DND-41 (cell line): Measurements from ENCODE around the gene ATP2C1.
"Not testable (repeated sequence)": the region's sequence is repeated elsewhere in the genome, so short reads cannot be mapped to it uniquely, and the experiment has no call there.

Source experiments
- ATAC-seq: fragments of 200-7000 bp; cut with Tn5 transposase; 3 replicates; pipeline ENCODE4 v1.9.1; 2021; ENCODE audit warnings: low read depth; ENCODE audit not compliant: insufficient read depth
- DNase-seq: peaks from one replicate; pipeline ENCODE4 v3.0.0-alpha.2; 2020
- H2AFZ ChIP-seq: 2 replicates; pipeline ENCODE4 v1.6.0; 2012; ENCODE audit warnings: low read depth, low read length
- H3K27ac ChIP-seq: 2 replicates; pipeline ENCODE4 v1.5.1; 2012; ENCODE audit warnings: low read length, inconsistent platforms
- H3K27me3 ChIP-seq: fragments of 200-600 bp; sonication (generic); 2 replicates; pipeline ENCODE4 v1.6.0; 2012; ENCODE audit warnings: low read length, mild to moderate bottlenecking, inconsistent platforms; ENCODE audit not compliant: insufficient read depth, poor library complexity
- H3K36me3 ChIP-seq: 2 replicates; pipeline ENCODE4 v1.5.1; 2012; ENCODE audit warnings: low read length, inconsistent platforms; ENCODE audit not compliant: insufficient read depth
- H3K4me1 ChIP-seq: 2 replicates; pipeline ENCODE4 v1.5.1; 2012; ENCODE audit warnings: mild to moderate bottlenecking, low read length; ENCODE audit not compliant: insufficient read depth
- H3K4me2 ChIP-seq: 2 replicates; pipeline ENCODE4 v1.6.0; 2012; ENCODE audit warnings: mild to moderate bottlenecking, moderate library complexity, low read length, inconsistent platforms; ENCODE audit not compliant: insufficient read depth
- H3K4me3 ChIP-seq, 2 experiments: fragments of 200-600 bp in 1 of 2; shearing (Covaris generic) in 1 of 2; 2 replicates each; pipeline ENCODE4 v1.5.1; 2012 to 2016; ENCODE audit warnings: inconsistent platforms in 2 of 2, low read length in 2 of 2, mild to moderate bottlenecking in 2 of 2, low read depth in 1 of 2, moderate library complexity in 1 of 2
- H3K79me2 ChIP-seq: 2 replicates; pipeline ENCODE4 v1.6.0; 2012; ENCODE audit warnings: low read length, inconsistent platforms; ENCODE audit not compliant: insufficient read depth
- H3K9ac ChIP-seq: 2 replicates; pipeline ENCODE4 v1.6.0; 2012; ENCODE audit warnings: low read depth, mild to moderate bottlenecking, inconsistent platforms, low read length, moderate library complexity
- H3K9me3 ChIP-seq: 2 replicates; pipeline ENCODE4 v1.5.1; 2012; ENCODE audit warnings: low read length, moderate library complexity, mild to moderate bottlenecking, inconsistent platforms; ENCODE audit not compliant: insufficient read depth, severe bottlenecking
- H4K20me1 ChIP-seq: 2 replicates; pipeline ENCODE4 v1.6.0; 2012; ENCODE audit warnings: low read length; ENCODE audit not compliant: insufficient read depth
- EZH2 ChIP-seq: IDR thresholded peaks from 3 replicates; pipeline ENCODE4 v1.6.1; 2012; ENCODE audit warnings: borderline replicate concordance, low read depth, mild to moderate bottlenecking, moderate library complexity, low read length, inconsistent platforms; ENCODE audit not compliant: severe bottlenecking
- TF ChIP-seq, protein P1 (sequence below): IDR thresholded peaks from 2 replicates; pipeline ENCODE4 v1.5.1; 2012; ENCODE audit warnings: borderline replicate concordance, low read length, moderate library complexity, mild to moderate bottlenecking; ENCODE audit not compliant: poor library complexity, severe bottlenecking; ENCODE audit errors: extremely low read depth

Gene ATP2C1

GRCh38 chr3:131038326-131038725 lies 144.4 kb downstream of the ATP2C1 start:
- H3K36me3 ChIP-seq: no peaks in the 10 kb centered on the region
- ATAC-seq: no peak
- H4K20me1 ChIP-seq: no peaks in the 10 kb centered on the region
- no peak overlapping the region for H3K4me3 ChIP-seq
- no peaks in the 10 kb centered on the region for H3K27me3 ChIP-seq
- H3K9ac ChIP-seq: no peak overlapping the region
- H2AFZ ChIP-seq: no peak overlapping the region
- H3K79me2 ChIP-seq: no peaks in the 10 kb centered on the region
- H3K4me1 ChIP-seq: peaks cover 13% of the 10 kb centered on the region
- no peak for TF ChIP-seq EZH2
- TF ChIP-seq, protein P1, sequence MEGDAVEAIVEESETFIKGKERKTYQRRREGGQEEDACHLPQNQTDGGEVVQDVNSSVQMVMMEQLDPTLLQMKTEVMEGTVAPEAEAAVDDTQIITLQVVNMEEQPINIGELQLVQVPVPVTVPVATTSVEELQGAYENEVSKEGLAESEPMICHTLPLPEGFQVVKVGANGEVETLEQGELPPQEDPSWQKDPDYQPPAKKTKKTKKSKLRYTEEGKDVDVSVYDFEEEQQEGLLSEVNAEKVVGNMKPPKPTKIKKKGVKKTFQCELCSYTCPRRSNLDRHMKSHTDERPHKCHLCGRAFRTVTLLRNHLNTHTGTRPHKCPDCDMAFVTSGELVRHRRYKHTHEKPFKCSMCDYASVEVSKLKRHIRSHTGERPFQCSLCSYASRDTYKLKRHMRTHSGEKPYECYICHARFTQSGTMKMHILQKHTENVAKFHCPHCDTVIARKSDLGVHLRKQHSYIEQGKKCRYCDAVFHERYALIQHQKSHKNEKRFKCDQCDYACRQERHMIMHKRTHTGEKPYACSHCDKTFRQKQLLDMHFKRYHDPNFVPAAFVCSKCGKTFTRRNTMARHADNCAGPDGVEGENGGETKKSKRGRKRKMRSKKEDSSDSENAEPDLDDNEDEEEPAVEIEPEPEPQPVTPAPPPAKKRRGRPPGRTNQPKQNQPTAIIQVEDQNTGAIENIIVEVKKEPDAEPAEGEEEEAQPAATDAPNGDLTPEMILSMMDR: no peak
- no peaks in the 10 kb centered on the region for H3K9me3 ChIP-seq
- H3K27ac ChIP-seq: no peak overlapping the region
- no peak overlapping the region for H3K4me2 ChIP-seq
- no peak for DNase-seq

DNA sequence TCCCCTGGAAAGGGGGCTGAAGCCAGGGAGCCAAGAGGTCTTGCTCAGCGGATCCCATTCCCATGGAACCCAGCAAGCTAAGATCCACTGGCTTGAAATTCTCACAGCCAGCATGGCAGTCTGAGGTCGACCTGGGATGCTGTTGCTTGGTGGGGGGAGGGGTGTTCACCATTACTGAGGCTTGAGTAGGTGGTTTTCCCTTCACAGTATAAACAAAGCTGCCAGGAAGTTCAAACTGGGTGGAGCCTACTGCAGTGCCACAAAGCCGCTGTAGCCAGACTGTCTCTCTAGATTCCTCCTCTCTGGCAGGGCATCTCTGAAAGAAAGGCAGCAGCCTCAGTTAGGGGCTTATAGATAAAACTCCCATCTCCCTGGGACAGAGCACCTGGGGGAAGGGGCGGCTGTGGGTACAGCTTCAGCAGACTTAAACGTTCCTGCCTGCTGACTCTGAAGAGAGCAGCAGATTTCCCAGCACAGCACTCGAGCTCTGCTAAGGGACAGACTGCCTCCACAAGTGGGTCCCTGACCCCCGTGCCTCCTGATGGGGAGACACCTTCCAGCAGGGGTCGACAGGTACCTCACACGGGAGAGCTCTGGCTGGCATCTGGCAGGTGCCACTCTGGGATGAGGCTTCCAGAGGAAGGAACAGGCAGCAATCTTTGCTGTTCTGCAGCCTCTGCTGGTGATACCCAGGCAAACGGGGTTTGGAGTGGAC lies 148.5 kb downstream of the ATP2C1 start:
- Histone ChIP-seq H2AFZ (peak overlapping the region; percentile 82), H3K4me2 (peak overlapping the region; percentile 50), H3K27ac (peak overlapping the region; percentile 61), H3K4me1 (peaks cover 16% of the 10 kb centered on the region), H3K4me3 (peak overlapping the region in 1 of 2 experiments; percentile 9; a peak in 1 of 4 replicates), H3K9ac (0 out of 2 replicates have a peak overlapping the region, but pooled peaks have one; percentile 26)
- H3K27me3 ChIP-seq, H4K20me1 ChIP-seq, H3K36me3 ChIP-seq, H3K79me2 ChIP-seq, H3K9me3 ChIP-seq: not testable (repeated sequence)
- ATAC-seq (peak; percentile 99), DNase-seq (peak; percentile 78)

DNA sequence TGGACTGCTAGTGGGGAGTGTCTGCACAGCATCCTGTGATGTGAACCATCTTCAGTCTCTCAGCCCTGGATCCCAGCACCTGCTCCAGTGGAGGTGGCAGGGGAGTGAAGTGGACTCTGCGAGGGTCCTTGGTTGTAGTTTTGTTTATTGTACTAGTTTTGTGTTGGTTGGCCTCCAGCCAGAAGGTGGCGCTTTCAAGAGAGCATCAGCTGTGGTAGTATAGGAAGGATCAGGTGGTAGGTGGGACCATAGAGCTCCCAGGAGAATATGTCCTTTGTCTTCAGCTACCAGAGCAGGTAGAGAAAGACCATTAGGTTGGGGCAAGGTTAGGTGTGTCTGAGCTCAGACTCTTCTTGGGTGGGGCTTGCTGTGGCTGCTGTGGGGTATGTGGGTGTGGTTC lies 153.7 kb downstream of the ATP2C1 start:
- H3K9me3 ChIP-seq: no peaks in the 10 kb centered on the region
- no peaks in the 10 kb centered on the region for H3K79me2 ChIP-seq
- H3K4me3 ChIP-seq: no peak overlapping the region
- no peaks in the 10 kb centered on the region for H3K27me3 ChIP-seq
- H3K4me2 ChIP-seq: no peak overlapping the region
- no peaks in the 10 kb centered on the region for H3K36me3 ChIP-seq
- H3K9ac ChIP-seq: no peak overlapping the region
- ATAC-seq (no peak), DNase-seq (peak; percentile 33)
- H3K4me1 ChIP-seq: peaks cover 11% of the 10 kb centered on the region
- H2AFZ ChIP-seq: 0 out of 2 replicates have a peak overlapping the region, but pooled peaks have one; percentile 16
- H3K27ac ChIP-seq: no peak overlapping the region
- TF ChIP-seq EZH2: no peak
- TF ChIP-seq, protein P1: peak; percentile 51
- no peaks in the 10 kb centered on the region for H4K20me1 ChIP-seq

DNA sequence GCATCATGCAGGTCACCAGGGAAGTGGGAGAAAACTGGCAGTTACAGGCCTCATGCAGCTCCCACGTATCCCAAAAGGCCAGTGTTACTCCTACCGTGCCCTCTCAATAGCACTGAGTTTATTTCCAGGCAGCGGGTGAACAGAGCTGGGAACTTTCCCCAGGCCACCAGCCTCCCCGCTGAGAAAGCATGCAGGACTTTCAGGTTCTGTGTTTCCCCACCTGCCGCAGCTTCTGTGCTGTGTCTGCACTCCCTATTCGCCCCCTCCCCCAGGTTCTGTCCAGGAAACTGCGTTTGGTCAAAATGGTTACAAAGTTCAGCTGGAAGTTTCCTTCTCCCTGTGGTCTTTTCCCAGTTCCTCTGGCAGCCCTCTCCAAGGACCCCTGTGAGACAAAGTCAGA lies 154.1 kb downstream of the ATP2C1 start:
- 0 out of 2 replicates have a peak overlapping the region, but pooled peaks have one; percentile 16 for H2AFZ ChIP-seq
- DNase-seq: no peak
- TF ChIP-seq, protein P1: no peak
- TF ChIP-seq EZH2: no peak

More for the DNA sequence above, 154.1 kb downstream of the ATP2C1 start:
- Histone ChIP-seq H3K27me3 (no peaks in the 10 kb centered on the region), H3K9ac (no peak overlapping the region), H3K79me2 (no peaks in the 10 kb centered on the region), H3K4me1 (peaks cover 6% of the 10 kb centered on the region), H4K20me1 (no peaks in the 10 kb centered on the region), H3K36me3 (no peaks in the 10 kb centered on the region), H3K9me3 (no peaks in the 10 kb centered on the region), H3K4me2 (no peak overlapping the region), H3K4me3 (no peak overlapping the region), H3K27ac (no peak overlapping the region)
- no peak for ATAC-seq
